Activated T-helper 1 cell treated with anti-CD3 and anti-CD28 coated beads, Interleukin-12 subunit alpha, Interleukin-12 subunit beta, Interleukin-2, Interleukin-4 antibody, amounts not matched to agents 30 ng/mL and 10 ng/mL and 1 ng/mL, durations not matched to agents 14 hours and 24 hours and 36 hours (primary cell): Measurements from ENCODE around the gene MAB21L2. TPM values are rescaled to one million over a fixed set of nuclear protein-coding genes. Genes with fewer than 3 reads are reported as not detected.

ENCODE experiments used
- DNase-seq: peaks from one replicate; pipeline ENCODE4 v3.0.0; 2021; ENCODE audit warnings: low spot score
- H3K27ac Mint-ChIP-seq: one replicate; pipeline ENCODE4 v1.8.0; 2021; ENCODE audit warnings: mild to moderate bottlenecking, mixed read lengths
- H3K27me3 Mint-ChIP-seq: one replicate; pipeline ENCODE4 v1.8.0; 2022; ENCODE audit warnings: mild to moderate bottlenecking, moderate library complexity, mixed read lengths; ENCODE audit not compliant: insufficient read depth
- H3K36me3 Mint-ChIP-seq: one replicate; pipeline ENCODE4 v1.8.0; 2021; ENCODE audit warnings: low read depth, mixed read lengths
- H3K4me1 Mint-ChIP-seq: one replicate; pipeline ENCODE4 v1.8.0; 2021; ENCODE audit warnings: low read depth, mixed read lengths
- H3K4me3 Mint-ChIP-seq: one replicate; pipeline ENCODE4 v1.8.0; 2021; ENCODE audit warnings: mild to moderate bottlenecking, moderate library complexity, mixed read lengths
- H3K9me3 Mint-ChIP-seq: one replicate; pipeline ENCODE4 v1.8.0; 2021; ENCODE audit warnings: mixed read lengths
- intact Hi-C: fragments of 100-400 bp; cut with micrococcal nuclease; formaldehyde crosslinking; loops from one replicate; pipeline ENCODE4 v1.15.1; 2024
- total RNA-seq: library from RNA; stranded (reverse); gene quantifications from 2 replicates; pipeline ENCODE4 v1.2.3, GENCODE V29; 2022

The MAB21L2 gene
- total RNA-seq, 1 donor from 2014 or later = not detected

- Mint-ChIP-seq H3K4me3 (no peak overlapping the region), H3K4me1 (no peaks in the 10 kb centered on the region), H3K27ac (no peak overlapping the region), H3K36me3 (no peaks in the 10 kb centered on the region), H3K27me3 (no peaks in the 10 kb centered on the region), H3K9me3 (no peaks in the 10 kb centered on the region)
- intact Hi-C loops = loop anchor here (10.0 kb wide), 1 partner anchor 297 kb away; no protein-coding TSS in a partner anchor
- no peak for DNase-seq
Observed at GRCh38 chr4:150591904-150592303, 10.0 kb downstream of the MAB21L2 start.

- Mint-ChIP-seq H3K36me3 (peaks cover 7% of the 10 kb centered on the region), H3K4me3 (no peak overlapping the region), H3K4me1 (no peaks in the 10 kb centered on the region), H3K9me3 (no peaks in the 10 kb centered on the region), H3K27ac (no peak overlapping the region), H3K27me3 (no peaks in the 10 kb centered on the region)
- intact Hi-C loops = loop anchor here (10.0 kb wide), 1 partner anchor 299 kb away; no protein-coding TSS in a partner anchor
- no peak for DNase-seq
Observed at GRCh38 chr4:150593996-150594395, 12.0 kb downstream of the MAB21L2 start.

- no peak overlapping the region for H3K27ac Mint-ChIP-seq
- no peaks in the 10 kb centered on the region for H3K4me1 Mint-ChIP-seq
- intact Hi-C loops = loop anchor here (10.0 kb wide), 1 partner anchor 304 kb away; no protein-coding TSS in a partner anchor
- DNase-seq = no peak
- peaks cover 9% of the 10 kb centered on the region for H3K36me3 Mint-ChIP-seq
- H3K27me3 Mint-ChIP-seq = no peaks in the 10 kb centered on the region
- H3K4me3 Mint-ChIP-seq = no peak overlapping the region
- no peaks in the 10 kb centered on the region for H3K9me3 Mint-ChIP-seq
Observed at GRCh38 chr4:150598909-150599308, 17.0 kb downstream of the MAB21L2 start.

GRCh38 chr4:150599547-150599946 is 17.6 kb downstream of the MAB21L2 start:
- Mint-ChIP-seq H3K9me3 (no peaks in the 10 kb centered on the region), H3K4me3 (no peak overlapping the region), H3K36me3 (peaks cover 9% of the 10 kb centered on the region), H3K4me1 (no peaks in the 10 kb centered on the region), H3K27ac (no peak overlapping the region), H3K27me3 (no peaks in the 10 kb centered on the region)
- no peak for DNase-seq
- intact Hi-C loops = loop anchor here (10.0 kb wide), 1 partner anchor 305 kb away; no protein-coding TSS in a partner anchor

GRCh38 chr4:150600812-150601445 is 19.0 kb downstream of the MAB21L2 start:
- peaks cover 9% of the 10 kb centered on the region for H3K36me3 Mint-ChIP-seq
- intact Hi-C loops = no loop called here
- no peaks in the 10 kb centered on the region for H3K27me3 Mint-ChIP-seq
- no peak overlapping the region for H3K4me3 Mint-ChIP-seq
- no peak for DNase-seq
- no peaks in the 10 kb centered on the region for H3K4me1 Mint-ChIP-seq
- no peak overlapping the region for H3K27ac Mint-ChIP-seq
- H3K9me3 Mint-ChIP-seq = no peaks in the 10 kb centered on the region

GRCh38 chr4:150609131-150609530 is 27.2 kb downstream of the MAB21L2 start:
- intact Hi-C loops = no loop called here
- Mint-ChIP-seq H3K9me3 (no peaks in the 10 kb centered on the region), H3K4me3 (no peak overlapping the region), H3K36me3 (no peaks in the 10 kb centered on the region), H3K27me3 (no peaks in the 10 kb centered on the region), H3K27ac (no peak overlapping the region), H3K4me1 (no peaks in the 10 kb centered on the region)
- DNase-seq = no peak

- no peak overlapping the region for H3K27ac Mint-ChIP-seq
- DNase-seq = no peak
- no peaks in the 10 kb centered on the region for H3K27me3 Mint-ChIP-seq
- H3K36me3 Mint-ChIP-seq = no peaks in the 10 kb centered on the region
- peaks cover 4% of the 10 kb centered on the region for H3K9me3 Mint-ChIP-seq
- no peak overlapping the region for H3K4me3 Mint-ChIP-seq
- no peaks in the 10 kb centered on the region for H3K4me1 Mint-ChIP-seq
- intact Hi-C loops = no loop called here
Observed at GRCh38 chr4:150619042-150619441, 37.1 kb downstream of the MAB21L2 start.

- no peaks in the 10 kb centered on the region for H3K36me3 Mint-ChIP-seq
- H3K27ac Mint-ChIP-seq = no peak overlapping the region
- peaks cover 4% of the 10 kb centered on the region for H3K9me3 Mint-ChIP-seq
- intact Hi-C loops = no loop called here
- H3K27me3 Mint-ChIP-seq = no peaks in the 10 kb centered on the region
- DNase-seq = no peak
- no peak overlapping the region for H3K4me3 Mint-ChIP-seq
- H3K4me1 Mint-ChIP-seq = no peaks in the 10 kb centered on the region
Observed at GRCh38 chr4:150624055-150624454, 42.1 kb downstream of the MAB21L2 start.

- DNase-seq = no peak
Observed at GRCh38 chr4:150625033-150625432, 43.1 kb downstream of the MAB21L2 start.

GRCh38 chr4:150628073-150628472 is 46.1 kb downstream of the MAB21L2 start:
- Mint-ChIP-seq H3K27ac (no peak overlapping the region), H3K9me3 (peaks cover 5% of the 10 kb centered on the region), H3K27me3 (no peaks in the 10 kb centered on the region), H3K4me3 (no peak overlapping the region), H3K36me3 (peaks cover 4% of the 10 kb centered on the region), H3K4me1 (no peaks in the 10 kb centered on the region)
- DNase-seq = no peak
- intact Hi-C loops = no loop called here

More at GRCh38 chr4:150625033-150625432, 43.1 kb downstream of the MAB21L2 start:
- no peak overlapping the region for H3K27ac Mint-ChIP-seq
- intact Hi-C loops = no loop called here
- no peaks in the 10 kb centered on the region for H3K27me3 Mint-ChIP-seq
- no peaks in the 10 kb centered on the region for H3K36me3 Mint-ChIP-seq
- H3K4me3 Mint-ChIP-seq = no peak overlapping the region
- peaks cover 4% of the 10 kb centered on the region for H3K9me3 Mint-ChIP-seq
- H3K4me1 Mint-ChIP-seq = no peaks in the 10 kb centered on the region

GRCh38 chr4:150632639-150633038 is 50.7 kb downstream of the MAB21L2 start:
- no peak for DNase-seq
- Mint-ChIP-seq H3K9me3 (peaks cover 11% of the 10 kb centered on the region), H3K27ac (no peak overlapping the region), H3K4me3 (no peak overlapping the region), H3K4me1 (no peaks in the 10 kb centered on the region), H3K27me3 (no peaks in the 10 kb centered on the region), H3K36me3 (peaks cover 4% of the 10 kb centered on the region)
- intact Hi-C loops = no loop called here
